Measurements from ENCODE around the gene NPC1L1. TPM values are rescaled to one million over a fixed set of nuclear protein-coding genes. Genes with fewer than 3 reads are reported as not detected.

Gene NPC1L1
- polyA plus RNA-seq, 3 donors, result 0.04 TPM; not detected in 2

DNA sequence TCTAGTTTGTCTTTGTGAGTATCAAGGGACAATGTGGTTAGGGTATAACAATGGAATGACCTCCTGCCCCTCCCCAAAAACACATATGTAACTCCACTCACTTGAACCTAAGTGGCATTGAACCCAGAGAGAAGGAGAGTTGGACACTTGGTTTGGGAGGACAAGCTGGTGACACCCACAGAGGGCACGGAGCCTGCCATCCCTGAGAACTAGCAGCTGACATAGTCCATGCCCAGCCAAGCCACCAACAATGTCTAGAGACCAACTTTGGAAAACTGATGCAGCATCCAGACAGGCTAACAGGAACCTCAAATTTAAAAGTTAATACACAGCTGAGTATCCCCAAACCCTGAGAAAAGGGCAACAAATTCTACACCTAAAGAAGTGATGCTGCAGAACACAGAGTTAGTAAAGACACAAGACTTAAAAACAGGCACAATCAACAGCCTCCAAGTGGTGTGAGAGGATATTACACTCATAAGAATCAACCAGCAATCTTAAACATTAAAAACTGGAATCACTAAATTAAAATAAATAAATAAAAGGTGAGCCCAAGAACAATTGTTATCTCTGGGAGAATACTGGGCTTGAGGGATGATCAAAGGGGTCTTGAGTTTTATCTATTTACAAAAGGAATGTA is 77.8 kb downstream of the NPC1L1 start:
- Mint-ChIP-seq H3K27me3 (ENCODE audit: low read depth in 3 of 3) (no peaks in the 10 kb centered on the region), H3K4me1 (peaks cover 19% of the 10 kb centered on the region), H3K9me3 (peaks cover 0 to 1% (median 0%) of the 10 kb centered on the region in 7 donors), H3K27ac (peak overlapping the region in 1 of 7 donors; percentile 12), H3K4me3 (no peak overlapping the region), H3K36me3 (peaks cover 52 to 61% of the 10 kb centered on the region in 2 donors)
- TF ChIP-seq CTCF (IDR thresholded peaks at IDR 0.05), result no peak
- no peak overlapping the region for H3K9ac ChIP-seq (ENCODE audit: insufficient read depth, low read length, poor library complexity, severe bottlenecking)
- no peaks in the 10 kb centered on the region for H3K27me3 ChIP-seq (ENCODE audit: control insufficient read depth in 2 of 2, insufficient read depth in 2 of 2, low read length in 2 of 2)
- intact Hi-C loops (cut with micrococcal nuclease), result no loop called here
- peaks cover 47% of the 10 kb centered on the region for H4K20me1 ChIP-seq (ENCODE audit: insufficient read depth, low read length)
- H3K27ac ChIP-seq (ENCODE audit: low read depth in 1 of 2, low read length in 2 of 2), result no peak overlapping the region
- H3K4me2 ChIP-seq (replicated peaks; ENCODE audit: extremely low read depth, low read length, poor library complexity, severe bottlenecking), result no peak overlapping the region
- peaks cover 43% of the 10 kb centered on the region for H3K79me2 ChIP-seq (ENCODE audit: insufficient read depth, low read length)
- no peak overlapping the region for H3K4me3 ChIP-seq (replicated peaks in 1 of 3; ENCODE audit: low read depth in 2 of 3, low read length in 3 of 3)
- no CpG with 5 or more reads among the region's 1 CpG for WGBS (ENCODE audit: insufficient coverage)
- DNase-seq, result no peak
- H2AFZ ChIP-seq (ENCODE audit: insufficient read depth, low read depth, low read length, poor library complexity, severe bottlenecking), result no peak overlapping the region
- H3K36me3 ChIP-seq (replicated peaks in 1 of 2; ENCODE audit: control insufficient read depth in 1 of 2, insufficient read depth in 2 of 2, low read length in 2 of 2), result peaks cover 29 to 67% of the 10 kb centered on the region in 2 donors
- no peaks in the 10 kb centered on the region for H3K4me1 ChIP-seq (ENCODE audit: control insufficient read depth in 1 of 2, insufficient read depth in 2 of 2, low read length in 2 of 2)
- no peaks in the 10 kb centered on the region for H3K9me3 ChIP-seq (replicated peaks in 1 of 2; ENCODE audit: control insufficient read depth in 1 of 2, insufficient read depth in 1 of 2, low read length in 2 of 2)

Small RNA genes lying within 50 kb of the gene (small RNA-seq; reads per million reads assigned to genes)
- gene RNU6-1097P (ENCODE audit: insufficient read length, low read depth), result not detected

Other genes with a start within 250 kb of the NPC1L1 start
- gene CAMK2B, start 215.7 kb downstream of the NPC1L1 start, polyA plus RNA-seq, result under 1 TPM in 1 of 3 donors, not detected in 2; 0.13 TPM
- 10 to 100 TPM; 13.6 to 26.5 (median 21.6) TPM for gene NUDCD3, start 50.7 kb downstream of the NPC1L1 start, polyA plus RNA-seq
- 10 to 100 TPM; 32.2 to 69.3 (median 33.9) TPM for gene DDX56, start 32.6 kb upstream of the NPC1L1 start, polyA plus RNA-seq
- 10 to 100 TPM; 45.7 to 76.7 (median 49.0) TPM for gene TMED4, start 40.9 kb upstream of the NPC1L1 start, polyA plus RNA-seq
- 10 to 100 TPM; 41.0 to 74.1 (median 49.9) TPM for gene OGDH, start 65.3 kb upstream of the NPC1L1 start, polyA plus RNA-seq
- gene ZMIZ2, start 207.5 kb upstream of the NPC1L1 start, polyA plus RNA-seq, result 10 to 100 TPM in 1 of 3 donors, 1 to 10 TPM in 2; 1.9 to 72.8 (median 3.3) TPM

Measured in CD14-positive monocyte (primary cell).